GM13977 (cell line): ENCODE results near the gene CHST15.

ENCODE experiments used
- DNase-seq: peaks from one replicate; pipeline ENCODE4 v3.0.0; 2012; ENCODE audit warnings: low spot score
- in situ Hi-C: fragments of 300-500 bp; cut with MboI; formaldehyde crosslinking; loops from one replicate; pipeline ENCODE4 v1.12.0; 2022; ENCODE audit warnings: low sequenced_read_pairs, low pct_unique_long_range_greater_than_20kb, mixed read lengths, inconsistent platforms; ENCODE audit not compliant: unreplicated experiment
- TF ChIP-seq, protein P1 (sequence below): IDR thresholded peaks from 2 replicates; pipeline ENCODE4 v1.5.1; 2012; ENCODE audit warnings: mild to moderate bottlenecking, control low read depth; ENCODE audit not compliant: insufficient read depth; ENCODE audit errors: extremely low read depth, missing control alignments

The CHST15 gene

DNA sequence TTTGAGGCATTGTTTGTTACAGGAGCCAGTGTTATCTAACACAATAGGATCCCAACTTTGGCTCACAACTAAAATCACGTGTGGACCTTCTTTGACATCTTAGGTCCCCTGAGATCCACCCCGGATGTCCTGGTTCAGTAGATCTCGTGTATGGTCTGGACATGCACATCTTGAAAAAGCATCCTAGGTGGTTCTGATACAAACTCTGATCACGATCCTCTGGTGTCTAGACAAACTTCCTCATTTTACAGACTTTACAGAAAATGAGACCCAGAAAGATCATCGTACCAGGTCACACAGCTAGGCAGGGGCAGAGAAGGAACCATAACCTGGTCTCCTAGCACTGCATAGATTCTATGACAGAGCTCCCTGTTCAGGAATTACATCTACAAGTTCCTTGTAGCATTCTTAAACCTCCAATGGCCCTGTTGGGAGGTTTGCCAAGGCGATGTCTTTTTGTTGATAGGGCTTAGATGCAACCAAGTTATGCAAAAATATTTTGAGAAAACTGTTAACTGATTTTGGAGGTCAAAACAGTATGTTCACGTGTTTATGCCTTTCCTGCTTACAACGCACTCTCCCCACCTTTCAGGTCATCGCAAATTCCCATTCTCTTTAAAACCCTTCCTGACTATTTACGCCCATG is 30.8 kb upstream of the CHST15 start:
- in situ Hi-C loops, result no loop called here
- no peak for DNase-seq
- TF ChIP-seq, protein P1, sequence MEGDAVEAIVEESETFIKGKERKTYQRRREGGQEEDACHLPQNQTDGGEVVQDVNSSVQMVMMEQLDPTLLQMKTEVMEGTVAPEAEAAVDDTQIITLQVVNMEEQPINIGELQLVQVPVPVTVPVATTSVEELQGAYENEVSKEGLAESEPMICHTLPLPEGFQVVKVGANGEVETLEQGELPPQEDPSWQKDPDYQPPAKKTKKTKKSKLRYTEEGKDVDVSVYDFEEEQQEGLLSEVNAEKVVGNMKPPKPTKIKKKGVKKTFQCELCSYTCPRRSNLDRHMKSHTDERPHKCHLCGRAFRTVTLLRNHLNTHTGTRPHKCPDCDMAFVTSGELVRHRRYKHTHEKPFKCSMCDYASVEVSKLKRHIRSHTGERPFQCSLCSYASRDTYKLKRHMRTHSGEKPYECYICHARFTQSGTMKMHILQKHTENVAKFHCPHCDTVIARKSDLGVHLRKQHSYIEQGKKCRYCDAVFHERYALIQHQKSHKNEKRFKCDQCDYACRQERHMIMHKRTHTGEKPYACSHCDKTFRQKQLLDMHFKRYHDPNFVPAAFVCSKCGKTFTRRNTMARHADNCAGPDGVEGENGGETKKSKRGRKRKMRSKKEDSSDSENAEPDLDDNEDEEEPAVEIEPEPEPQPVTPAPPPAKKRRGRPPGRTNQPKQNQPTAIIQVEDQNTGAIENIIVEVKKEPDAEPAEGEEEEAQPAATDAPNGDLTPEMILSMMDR, result no peak

DNA sequence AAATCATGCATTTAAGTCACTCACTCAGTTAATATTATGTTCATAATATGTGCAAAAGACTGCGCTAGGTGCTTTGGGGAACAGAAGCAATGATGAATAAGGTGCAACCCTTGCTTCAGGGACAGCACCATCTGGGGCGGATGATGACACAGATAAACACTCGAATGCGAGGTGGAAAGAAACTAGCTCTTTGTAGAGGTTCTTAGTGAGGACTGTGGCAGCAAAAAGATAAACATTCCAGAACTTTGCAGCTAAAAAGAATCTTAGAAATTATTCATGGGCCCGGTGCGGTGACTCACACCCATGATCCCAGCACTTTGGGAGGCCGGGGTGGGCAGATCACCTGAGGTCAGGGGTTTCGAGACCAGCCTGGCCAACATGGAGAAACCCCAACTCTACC is 29.8 kb upstream of the CHST15 start:
- in situ Hi-C loops, result no loop called here
- no peak for DNase-seq

DNA sequence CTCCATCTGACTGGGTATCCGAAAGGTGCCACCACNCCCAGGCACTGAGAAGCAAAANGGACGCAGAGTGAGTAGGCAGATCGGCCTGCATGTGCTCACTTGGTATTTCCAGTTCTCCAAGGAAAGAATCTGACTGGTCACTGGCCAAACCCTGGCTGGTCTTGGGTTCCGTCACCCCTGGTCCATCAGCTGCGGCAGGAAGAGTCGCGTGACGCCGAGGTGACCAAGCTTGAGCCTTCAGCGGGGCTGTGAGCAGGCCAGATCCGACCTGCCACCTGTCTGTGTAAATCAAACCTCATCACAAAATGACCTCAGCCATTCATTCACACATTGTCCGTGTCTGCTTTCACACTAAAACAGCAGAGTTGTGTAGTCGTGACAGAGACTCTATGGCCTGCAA is 28.8 kb upstream of the CHST15 start:
- DNase-seq, result no peak
- in situ Hi-C loops, result no loop called here

More for the DNA sequence above, 29.8 kb upstream of the CHST15 start:
- TF ChIP-seq, protein P1, result no peak

DNA sequence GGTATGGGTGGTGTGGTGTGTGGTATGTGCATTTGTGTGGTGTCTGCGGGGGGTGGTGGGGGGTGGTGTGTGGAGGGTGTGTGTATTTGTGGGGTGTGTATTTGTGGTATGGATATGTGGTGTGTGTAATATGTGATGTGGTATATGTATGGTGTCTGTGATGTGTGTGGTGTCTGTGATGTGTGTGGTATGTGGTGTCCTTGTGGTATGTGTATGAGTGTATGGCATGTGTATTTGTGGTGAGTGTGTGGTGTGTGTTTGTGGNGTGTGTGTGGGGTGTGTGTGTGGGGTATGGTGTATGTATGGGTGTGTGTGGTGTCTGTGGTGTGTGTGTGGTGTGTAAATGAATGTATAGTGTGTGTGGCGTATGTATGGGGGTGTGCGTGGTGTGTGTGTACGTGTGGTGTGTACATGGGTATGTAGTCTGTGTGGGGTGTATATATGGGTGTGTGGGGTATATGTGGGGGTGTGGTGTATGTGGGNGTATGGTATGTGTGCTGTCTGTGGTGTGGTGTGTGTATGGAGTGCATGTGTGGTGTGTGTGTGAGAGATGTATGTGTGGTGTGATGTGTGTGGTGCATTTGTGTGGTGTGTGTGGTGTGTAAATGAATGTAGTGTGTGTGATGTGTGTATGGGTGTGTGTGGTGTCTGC is 27.1 kb upstream of the CHST15 start:
- TF ChIP-seq, protein P1, result no peak
- no peak for DNase-seq
- in situ Hi-C loops, result no loop called here

More for the DNA sequence above, 28.8 kb upstream of the CHST15 start:
- TF ChIP-seq, protein P1, result no peak

DNA sequence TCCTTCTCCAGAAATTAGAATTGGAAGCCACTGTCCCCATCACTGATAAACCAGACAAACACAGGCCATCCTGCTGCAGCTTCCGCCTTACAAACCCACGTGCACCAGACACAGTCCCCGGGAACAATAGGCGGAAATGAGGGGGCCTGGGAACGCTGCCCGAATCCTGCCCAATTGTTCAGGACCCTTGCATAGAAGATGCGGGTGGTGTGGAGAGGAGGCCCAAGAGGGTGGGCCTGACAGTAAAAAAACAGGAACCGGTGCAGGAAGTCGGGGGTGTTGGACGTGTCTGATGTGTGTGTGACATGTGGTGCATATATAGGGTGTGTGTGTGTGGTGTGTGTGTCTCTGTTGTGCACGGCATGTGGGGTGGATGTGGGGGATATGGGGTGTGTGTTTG is 26.5 kb upstream of the CHST15 start:
- TF ChIP-seq, protein P1, result no peak
- no peak for DNase-seq
- in situ Hi-C loops, result no loop called here

DNA sequence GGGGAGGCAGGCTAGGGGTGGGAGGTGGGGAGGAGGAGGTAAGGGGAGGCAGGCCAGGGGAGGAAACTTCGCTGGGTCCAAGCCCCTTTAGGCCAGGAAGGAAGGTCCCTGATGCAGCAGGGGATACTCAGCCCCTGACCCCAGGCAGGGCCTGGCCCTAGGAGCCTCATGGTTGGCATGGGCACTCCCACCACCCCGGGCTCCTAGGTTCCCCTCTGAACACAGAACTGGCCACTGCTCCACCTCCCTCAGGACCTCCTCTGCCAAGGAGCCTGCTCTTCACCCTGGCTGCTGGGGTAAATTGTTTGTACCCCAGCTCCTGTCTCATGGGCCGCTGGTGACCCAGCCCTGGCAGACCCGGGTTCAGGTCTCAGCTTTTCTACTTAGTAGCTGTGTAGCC is 25.8 kb upstream of the CHST15 start:
- in situ Hi-C loops, result no loop called here
- TF ChIP-seq, protein P1, result no peak
- DNase-seq, result no peak
